ENCODE data around the gene BCCIP.

GRCh38 chr10:125852487-125852886 lies 29.1 kb downstream of the BCCIP start:
- TF ChIP-seq CTCF (IDR thresholded peaks at IDR 0.05; ENCODE audit: low read depth, low read length) (no peak), POLR2A (IDR thresholded peaks at IDR 0.05; ENCODE audit: extremely low read depth, insufficient read length) (no peak)
